Stomach (tissue), 4 donors: ENCODE data around the gene ADGRL3.
"Not testable (repeated sequence)": the region's sequence is repeated elsewhere in the genome, so short reads cannot be mapped to it uniquely, and the experiment has no call there.

Experiments
- CTCF ChIP-seq, 7 experiments: fragments of 450-650 bp in 4 of 7; fragments of 200-600 bp in 3 of 7; sonication (generic) in 3 of 7; IDR thresholded peaks; one replicate each; pipeline ENCODE4 v1.5.1; 2016 to 2019; ENCODE audit warnings: antibody characterized with exemption in 7 of 7, control low read depth in 2 of 7, mild to moderate bottlenecking in 1 of 7
- EP300 ChIP-seq: sonication (generic); formaldehyde crosslinking; IDR thresholded peaks from one replicate; pipeline ENCODE4 v1.6.1; 2017; ENCODE audit warnings: antibody characterized with exemption
- POLR2A ChIP-seq, 4 donors: fragments of 450-650 bp; IDR thresholded peaks; one replicate each; pipeline ENCODE4 v1.6.1; 2016; ENCODE audit warnings: antibody characterized with exemption in 4 of 4, control low read depth in 2 of 4, mild to moderate bottlenecking in 1 of 4, moderate library complexity in 1 of 4
- POLR2AphosphoS5 ChIP-seq, 3 donors: sonication (generic); formaldehyde crosslinking; IDR thresholded peaks; one replicate each; pipeline ENCODE4 v1.6.1; 2016; ENCODE audit warnings: antibody characterized with exemption in 3 of 3

- not testable (repeated sequence) for TF ChIP-seq CTCF (IDR thresholded peaks at IDR 0.05); POLR2AphosphoS5 (IDR thresholded peaks at IDR 0.05); POLR2A (IDR thresholded peaks at IDR 0.05); EP300
Observed at GRCh38 chr4:61756937-61757336, 556.8 kb downstream of the ADGRL3 start.
